HUES6 (cell line): ENCODE results near the gene MAPK8.

ENCODE experiments used
- H3K27ac ChIP-seq: 2 replicates; pipeline ENCODE4 v1.7.0; 2013; ENCODE audit warnings: low read depth, mild to moderate bottlenecking, low read length, inconsistent platforms
- H3K27me3 ChIP-seq: 2 replicates; pipeline ENCODE4 v1.6.1; 2013; ENCODE audit warnings: low read length; ENCODE audit not compliant: control insufficient read depth, insufficient read depth
- H3K36me3 ChIP-seq: 2 replicates; pipeline ENCODE4 v1.6.1; 2013; ENCODE audit warnings: low read length; ENCODE audit not compliant: control insufficient read depth, insufficient read depth
- H3K4me1 ChIP-seq: 2 replicates; pipeline ENCODE4 v1.6.1; 2013; ENCODE audit warnings: low read length; ENCODE audit not compliant: control insufficient read depth, insufficient read depth
- H3K4me3 ChIP-seq: 2 replicates; pipeline ENCODE4 v1.5.1; 2013; ENCODE audit warnings: low read depth, low read length
- H3K9ac ChIP-seq: one replicate; pipeline ENCODE4 v1.6.1; 2013; ENCODE audit warnings: mild to moderate bottlenecking, low read length
- H3K9me3 ChIP-seq: 2 replicates; pipeline ENCODE4 v1.6.1; 2013; ENCODE audit warnings: low read depth, low read length; ENCODE audit not compliant: control insufficient read depth, insufficient read depth

The MAPK8 gene

GRCh38 chr10:48316236-48316635, 9.8 kb downstream of the MAPK8 start:
- H3K4me3 ChIP-seq: no peak overlapping the region
- no peak overlapping the region for H3K27ac ChIP-seq
- H3K9ac ChIP-seq: no peak overlapping the region
- H3K27me3 ChIP-seq: no peaks in the 10 kb centered on the region
- peaks cover 25% of the 10 kb centered on the region for H3K4me1 ChIP-seq
- no peaks in the 10 kb centered on the region for H3K36me3 ChIP-seq
- H3K9me3 ChIP-seq: no peaks in the 10 kb centered on the region

- peaks cover 25% of the 10 kb centered on the region for H3K4me1 ChIP-seq
- no peak overlapping the region for H3K9ac ChIP-seq
- H3K4me3 ChIP-seq: no peak overlapping the region
- no peaks in the 10 kb centered on the region for H3K27me3 ChIP-seq
- H3K27ac ChIP-seq: no peak overlapping the region
- H3K9me3 ChIP-seq: no peaks in the 10 kb centered on the region
- no peaks in the 10 kb centered on the region for H3K36me3 ChIP-seq
Measured at GRCh38 chr10:48317321-48317990, 11.0 kb downstream of the MAPK8 start.

DNA sequence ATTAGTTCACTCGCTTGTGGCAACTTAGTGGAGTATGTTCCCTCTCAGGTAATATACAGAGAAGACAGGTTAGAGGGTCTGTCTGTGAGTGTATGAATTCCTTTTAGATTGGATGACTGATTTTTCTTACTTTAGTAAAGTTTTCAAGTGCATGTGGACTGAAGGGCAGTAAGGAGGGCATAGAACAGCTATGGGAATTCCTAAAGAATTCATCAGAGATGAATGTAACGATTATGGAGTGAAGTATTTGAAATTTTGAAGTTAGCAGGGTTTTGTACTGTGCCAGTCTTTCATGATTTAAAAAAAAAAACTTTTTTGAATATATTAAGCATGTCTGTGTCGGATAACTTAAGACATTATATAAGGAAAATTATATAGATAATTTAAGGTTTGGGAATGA, 15.5 kb downstream of the MAPK8 start:
- no peaks in the 10 kb centered on the region for H3K27me3 ChIP-seq
- H3K9ac ChIP-seq: no peak overlapping the region
- H3K4me1 ChIP-seq: peaks cover 21% of the 10 kb centered on the region
- no peak overlapping the region for H3K27ac ChIP-seq
- H3K9me3 ChIP-seq: no peaks in the 10 kb centered on the region
- no peak overlapping the region for H3K4me3 ChIP-seq
- no peaks in the 10 kb centered on the region for H3K36me3 ChIP-seq

- Histone ChIP-seq H3K9me3 (no peaks in the 10 kb centered on the region), H3K27me3 (no peaks in the 10 kb centered on the region), H3K9ac (no peak overlapping the region)
Measured at GRCh38 chr10:48324580-48324979, 18.1 kb downstream of the MAPK8 start.

DNA sequence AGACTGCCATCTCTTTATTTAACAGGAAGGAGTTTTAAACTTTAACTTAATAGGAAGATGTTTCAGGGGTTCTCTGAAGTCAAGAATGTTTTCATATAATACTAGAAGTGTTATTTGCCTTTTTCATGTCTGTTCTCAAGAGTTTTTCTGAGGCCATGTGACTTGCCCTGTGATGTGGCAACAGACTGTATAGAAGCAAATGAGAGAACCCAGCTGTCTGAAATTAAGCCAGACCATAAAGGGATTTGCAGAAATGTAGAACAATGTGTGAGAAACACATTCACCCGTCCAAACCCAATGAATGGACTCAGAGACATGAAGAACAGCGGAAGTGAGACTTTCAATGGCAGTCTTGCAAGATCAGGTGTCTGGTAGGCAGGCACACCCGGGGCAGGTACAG, 23.8 kb downstream of the MAPK8 start:
- Histone ChIP-seq H3K9me3 (peaks cover 20% of the 10 kb centered on the region; the same call in 1 of the 2 replicates), H3K27me3 (no peaks in the 10 kb centered on the region), H3K36me3 (peaks cover 9% of the 10 kb centered on the region; the same call in 1 of the 2 replicates), H3K27ac (no peak overlapping the region), H3K4me1 (peaks cover 3% of the 10 kb centered on the region; the same call in 1 of the 2 replicates), H3K4me3 (no peak overlapping the region), H3K9ac (no peak overlapping the region)

More at GRCh38 chr10:48324580-48324979, 18.1 kb downstream of the MAPK8 start:
- Histone ChIP-seq H3K27ac (no peak overlapping the region), H3K36me3 (no peaks in the 10 kb centered on the region), H3K4me1 (0 out of 2 replicates have a peak, but pooled peaks cover 9% of the 10 kb centered on the region), H3K4me3 (no peak overlapping the region)

GRCh38 chr10:48331436-48331835, 25.0 kb downstream of the MAPK8 start:
- Histone ChIP-seq H3K36me3 (peaks cover 9% of the 10 kb centered on the region; the same call in 1 of the 2 replicates), H3K9ac (no peak overlapping the region), H3K27ac (no peak overlapping the region), H3K4me3 (no peak overlapping the region), H3K4me1 (peaks cover 3% of the 10 kb centered on the region; the same call in 1 of the 2 replicates), H3K9me3 (peaks cover 20% of the 10 kb centered on the region; the same call in 1 of the 2 replicates), H3K27me3 (no peaks in the 10 kb centered on the region)

DNA sequence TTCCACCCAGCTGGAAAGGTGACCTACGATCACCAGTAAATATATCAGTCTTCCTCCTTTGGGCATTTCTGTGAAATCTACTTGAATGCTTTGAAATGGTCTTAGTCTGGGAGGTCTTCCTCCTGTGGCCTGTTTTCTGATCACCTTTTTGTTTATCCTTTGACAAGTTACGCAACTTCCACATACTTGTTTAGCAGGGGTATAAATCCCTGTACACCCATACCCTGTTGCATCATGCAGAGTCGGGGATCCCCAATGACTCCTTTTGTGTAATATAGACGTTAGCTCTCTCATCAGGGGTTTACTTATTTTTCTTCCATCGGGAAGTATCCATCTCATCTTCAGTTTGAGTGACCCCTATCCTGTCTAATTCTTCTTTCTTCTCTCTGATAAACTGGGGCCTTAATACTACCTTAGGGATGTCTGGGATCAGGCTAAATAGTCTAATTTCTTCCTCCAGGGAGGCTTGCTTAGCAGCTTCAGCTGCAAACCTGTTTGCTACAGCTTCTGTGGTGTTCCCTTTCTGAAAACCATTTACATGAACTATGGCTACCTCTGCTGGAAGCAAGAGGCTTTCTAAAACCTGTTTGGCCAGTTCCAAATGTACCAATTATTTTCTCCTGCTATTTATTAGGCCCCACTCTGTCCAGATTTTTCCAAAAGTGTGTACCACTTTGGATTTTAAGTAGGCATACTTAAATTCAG, 25.8 kb downstream of the MAPK8 start:
- H3K27me3 ChIP-seq: no peaks in the 10 kb centered on the region
- H3K4me3 ChIP-seq: no peak overlapping the region
- H3K27ac ChIP-seq: no peak overlapping the region
- peaks cover 9% of the 10 kb centered on the region; the same call in 1 of the 2 replicates for H3K36me3 ChIP-seq
- H3K9me3 ChIP-seq: peaks cover 20% of the 10 kb centered on the region; the same call in 1 of the 2 replicates
- H3K9ac ChIP-seq: no peak overlapping the region
- H3K4me1 ChIP-seq: peaks cover 3% of the 10 kb centered on the region; the same call in 1 of the 2 replicates

DNA sequence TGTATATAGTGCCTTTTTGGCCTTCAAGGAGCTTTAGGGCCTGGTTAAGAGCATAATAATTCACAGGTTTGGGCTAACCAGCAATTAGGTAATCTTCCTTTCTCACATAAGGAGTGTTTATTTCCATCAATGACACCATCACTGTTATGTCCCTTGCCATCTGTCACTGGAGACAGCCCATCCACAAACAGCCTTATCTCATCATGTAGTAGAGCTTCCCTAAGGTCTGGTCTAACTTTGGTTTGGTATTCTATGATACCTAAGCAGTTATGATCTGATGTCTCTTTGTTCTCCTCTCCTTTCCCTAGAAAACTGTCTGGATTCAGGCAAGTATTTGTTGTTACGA, 26.4 kb downstream of the MAPK8 start:
- Histone ChIP-seq H3K4me3 (no peak overlapping the region), H3K27ac (no peak overlapping the region), H3K9me3 (peaks cover 20% of the 10 kb centered on the region; the same call in 1 of the 2 replicates), H3K36me3 (peaks cover 9% of the 10 kb centered on the region; the same call in 1 of the 2 replicates), H3K9ac (no peak overlapping the region), H3K4me1 (peaks cover 3% of the 10 kb centered on the region; the same call in 1 of the 2 replicates), H3K27me3 (no peaks in the 10 kb centered on the region)

- H3K36me3 ChIP-seq: peaks cover 9% of the 10 kb centered on the region; the same call in 1 of the 2 replicates
- no peak overlapping the region for H3K4me3 ChIP-seq
- no peak overlapping the region for H3K27ac ChIP-seq
- no peaks in the 10 kb centered on the region for H3K27me3 ChIP-seq
- peaks cover 3% of the 10 kb centered on the region; the same call in 1 of the 2 replicates for H3K4me1 ChIP-seq
- no peak overlapping the region for H3K9ac ChIP-seq
- H3K9me3 ChIP-seq: peaks cover 20% of the 10 kb centered on the region; the same call in 1 of the 2 replicates
Measured at GRCh38 chr10:48333856-48334255, 27.4 kb downstream of the MAPK8 start.

GRCh38 chr10:48335788-48336187, 29.3 kb downstream of the MAPK8 start:
- Histone ChIP-seq H3K4me3 (no peak overlapping the region), H3K36me3 (peaks cover 3% of the 10 kb centered on the region; the same call in 1 of the 2 replicates), H3K27me3 (no peaks in the 10 kb centered on the region), H3K4me1 (peaks cover 3% of the 10 kb centered on the region; the same call in 1 of the 2 replicates), H3K27ac (no peak overlapping the region), H3K9me3 (peaks cover 15% of the 10 kb centered on the region; the same call in 1 of the 2 replicates), H3K9ac (no peak overlapping the region)
